Dermis microvascular lymphatic vessel endothelial cell (primary cell): ENCODE results near the gene PTPRG. TPM values are rescaled to one million over a fixed set of nuclear protein-coding genes. Genes with fewer than 3 reads are reported as not detected.

ENCODE experiments used
- DNase-seq, 2 donors: peaks; one replicate each; pipeline versions ENCODE4 v3.0.0 to v3.0.0-alpha.2; 2010; ENCODE audit warnings: low read depth in 2 of 2
- total RNA-seq: library from RNA; depleted of rRNA; stranded (reverse); fragments of >200 nt; gene quantifications from 2 replicates; pipeline ENCODE4 v1.2.1, GENCODE V29; 2014

Gene PTPRG
- total RNA-seq, 1 donor from 2014 or later, result 8.6 TPM

- DNase-seq, result peak; percentile 72 to 81
Observed at GRCh38 chr3:61924090-61924735, 362.8 kb downstream of the PTPRG start.

DNA sequence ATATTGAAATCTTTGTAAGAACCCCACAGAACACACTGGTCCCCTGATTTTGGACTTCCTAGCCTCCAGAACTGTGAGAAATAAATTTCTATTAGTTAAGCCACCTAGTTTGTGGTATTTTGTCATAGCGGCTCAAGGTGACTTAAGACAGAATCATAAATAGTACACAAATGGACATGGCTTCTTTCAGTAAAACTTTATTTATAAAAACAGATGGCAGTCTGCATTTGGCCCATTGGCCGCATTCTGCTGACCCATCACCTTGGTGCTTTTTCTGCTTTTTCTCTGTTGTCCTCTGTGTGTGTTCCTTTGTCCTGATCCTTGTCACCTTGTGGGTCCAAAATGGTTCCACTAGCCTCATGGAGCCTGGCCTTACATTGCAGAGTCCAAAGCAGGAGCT is 363.6 kb downstream of the PTPRG start:
- DNase-seq, result no peak

- no peak for DNase-seq
Observed at GRCh38 chr3:61925721-61926120, 364.4 kb downstream of the PTPRG start.

DNA sequence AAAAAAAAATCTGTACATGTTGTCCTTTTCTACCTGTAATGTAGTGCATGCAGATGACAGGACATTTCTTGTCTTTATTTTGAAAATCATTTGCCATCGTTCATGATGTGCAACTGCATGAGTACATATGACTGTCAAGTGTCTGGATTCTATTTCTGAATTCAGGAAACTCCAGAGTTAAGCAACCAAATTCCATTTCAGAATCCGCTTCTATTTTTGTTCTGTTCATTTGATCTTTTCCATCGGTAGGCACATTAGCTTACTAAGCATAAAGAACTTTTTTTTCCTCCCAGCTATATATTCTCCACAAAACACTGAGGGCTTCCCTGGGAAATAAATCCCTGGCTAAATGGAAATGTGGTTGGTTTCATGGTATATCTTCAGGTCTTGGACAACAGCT is 365.6 kb downstream of the PTPRG start:
- peak in 1 of 2 donors; percentile 21 for DNase-seq

DNA sequence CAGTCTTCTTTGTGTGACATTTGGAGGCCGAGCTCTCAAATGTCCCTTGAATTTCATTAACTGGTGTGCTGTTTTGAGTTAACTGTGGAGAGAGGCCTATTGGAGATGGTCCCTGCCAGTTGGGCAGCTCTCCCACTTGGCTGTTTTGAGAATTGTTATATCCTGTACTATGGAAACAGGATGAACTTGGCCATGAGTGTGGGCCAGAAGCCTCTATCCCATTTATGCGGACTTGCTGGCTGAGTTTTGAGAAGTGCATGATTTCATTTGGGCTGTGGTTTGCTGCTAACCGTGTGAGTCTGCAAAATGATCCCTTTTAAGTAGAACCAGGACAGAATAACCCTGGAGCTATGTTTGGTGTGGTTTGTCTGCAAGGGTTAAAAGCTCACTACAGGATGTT is 366.0 kb downstream of the PTPRG start:
- DNase-seq, result peak; percentile 49 to 57

DNA sequence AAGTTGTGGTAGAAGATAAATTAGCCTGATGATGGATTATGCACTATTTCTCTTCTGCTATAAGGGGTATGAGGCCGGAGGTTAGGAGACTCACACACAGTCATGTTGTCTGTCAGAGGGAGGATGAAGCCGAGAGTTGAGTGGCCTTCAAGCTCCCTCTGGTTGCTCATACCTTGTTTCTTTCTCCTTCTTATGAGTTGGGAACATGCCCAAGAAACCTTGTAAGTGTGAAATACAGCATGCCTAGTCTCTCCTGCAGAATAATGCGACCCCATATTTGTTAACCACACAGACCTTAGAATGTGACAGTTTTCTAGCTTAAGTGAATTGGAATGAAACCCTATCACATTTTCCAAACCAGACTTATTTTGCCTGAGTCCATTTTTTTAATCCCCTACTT is 366.7 kb downstream of the PTPRG start:
- no peak for DNase-seq

- DNase-seq, result no peak
Observed at GRCh38 chr3:61928776-61929314, 367.5 kb downstream of the PTPRG start.

DNA sequence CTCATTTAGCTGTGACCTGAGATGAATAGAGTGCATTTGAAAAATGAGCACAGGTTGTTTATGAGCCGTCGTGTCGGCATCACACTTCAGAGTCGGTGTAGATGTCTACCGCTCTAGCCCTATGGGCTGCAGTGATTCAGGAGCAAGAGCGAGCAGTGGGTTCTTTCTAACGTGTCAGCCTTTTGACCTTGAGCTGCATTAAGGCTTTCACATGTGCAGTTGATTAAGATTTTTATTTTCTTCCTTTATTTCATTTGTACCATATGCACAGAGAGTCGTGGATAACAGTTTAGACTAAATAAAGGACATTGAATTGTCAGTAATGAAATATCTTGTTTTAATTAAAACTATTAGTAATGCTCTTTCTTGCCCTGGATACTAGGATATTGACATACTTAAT is 368.2 kb downstream of the PTPRG start:
- DNase-seq, result no peak

GRCh38 chr3:61932499-61932898 is 371.1 kb downstream of the PTPRG start:
- DNase-seq, result no peak

- DNase-seq, result no peak
Observed at GRCh38 chr3:61933798-61934504, 372.6 kb downstream of the PTPRG start.

- DNase-seq, result no peak
Observed at GRCh38 chr3:61934505-61934871, 373.1 kb downstream of the PTPRG start.

- DNase-seq, result no peak
Observed at GRCh38 chr3:61935814-61936213, 374.4 kb downstream of the PTPRG start.

DNA sequence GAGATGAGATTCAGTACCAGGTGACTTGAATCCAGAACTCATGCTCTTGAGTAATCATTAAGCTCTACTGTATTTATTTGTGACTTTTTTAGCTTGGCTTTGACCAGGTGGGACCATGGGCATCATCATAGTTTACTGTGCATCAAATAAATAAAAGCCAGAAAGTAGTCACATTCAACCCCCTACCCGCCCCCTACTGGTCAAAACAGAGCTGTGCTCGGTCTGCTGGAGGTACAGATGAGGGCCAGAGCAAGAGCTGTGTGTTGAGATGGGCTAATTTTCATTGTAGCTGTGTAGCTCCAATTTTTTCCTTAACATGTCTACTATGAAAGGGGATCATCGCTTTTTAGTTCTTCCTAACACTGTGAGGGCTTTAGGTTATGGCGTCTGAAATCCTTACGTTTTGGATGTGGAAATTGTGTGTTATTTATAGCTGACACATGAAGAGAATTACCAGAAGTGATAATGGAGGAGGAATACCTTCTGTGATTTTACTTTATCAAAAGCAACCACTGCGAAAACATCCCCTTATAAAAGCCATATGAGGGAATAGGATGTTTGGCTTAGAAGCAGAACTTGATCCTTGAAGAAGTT is 375.1 kb downstream of the PTPRG start:
- DNase-seq, result peak; percentile 3 to 44

DNA sequence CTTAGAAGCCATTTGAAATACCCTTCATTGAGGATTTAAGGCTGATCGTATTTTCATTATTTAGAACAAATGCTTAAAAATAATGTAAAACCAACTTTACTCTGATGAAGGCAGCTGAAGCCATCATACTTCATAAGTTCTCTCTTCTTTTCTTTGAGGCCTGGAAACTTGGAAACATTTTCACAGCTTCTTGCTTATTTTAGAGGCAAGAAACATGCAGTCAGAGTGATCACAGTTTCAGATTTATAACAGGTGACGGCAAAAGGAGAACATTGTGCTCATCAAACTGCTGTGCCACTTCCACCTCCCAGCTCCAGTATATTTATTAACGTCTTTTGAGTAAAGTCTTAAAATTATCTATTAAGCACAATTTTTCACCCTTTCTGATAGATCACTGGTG is 376.1 kb downstream of the PTPRG start:
- no peak for DNase-seq

- no peak for DNase-seq
Observed at GRCh38 chr3:61938878-61939549, 377.6 kb downstream of the PTPRG start.

- DNase-seq, result no peak
Observed at GRCh38 chr3:61940236-61940635, 378.9 kb downstream of the PTPRG start.

DNA sequence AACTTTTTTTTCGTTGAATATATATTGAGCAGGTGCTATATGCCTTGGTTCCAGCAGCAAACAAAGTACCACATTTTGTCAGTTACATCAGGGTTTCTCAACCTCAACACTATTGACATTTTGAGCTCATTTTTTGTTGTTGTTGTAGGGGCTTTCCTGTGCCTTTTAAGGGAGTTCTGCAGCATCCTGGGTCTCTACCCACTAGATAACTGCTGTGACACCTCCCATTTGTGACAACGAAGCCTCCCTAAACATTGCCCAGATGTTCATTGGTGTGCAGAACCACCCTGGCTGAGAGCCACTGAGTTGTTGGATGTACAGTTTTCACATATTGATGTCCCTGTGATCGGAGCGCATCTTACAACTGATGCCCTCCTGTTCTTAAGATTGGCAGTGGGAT is 382.6 kb downstream of the PTPRG start:
- no peak for DNase-seq

DNA sequence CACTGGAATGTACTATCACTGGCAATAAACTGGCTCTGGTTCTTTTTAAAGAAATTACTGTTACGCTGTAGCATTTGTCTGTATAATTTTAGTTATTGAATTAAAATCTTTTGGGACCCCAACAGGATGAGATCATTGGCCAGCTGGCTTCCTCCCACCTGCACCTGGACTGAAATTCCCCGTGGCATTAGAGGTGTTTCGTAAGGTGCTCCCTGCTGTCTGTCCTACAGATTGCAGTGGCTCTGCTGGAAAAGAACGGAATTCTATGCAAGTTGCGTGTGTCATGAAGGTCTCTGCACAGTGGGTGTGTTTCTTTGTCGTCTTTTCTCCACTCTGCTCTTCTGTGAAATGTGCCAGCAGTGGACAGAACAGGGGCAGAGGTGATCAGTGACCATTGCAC is 383.4 kb downstream of the PTPRG start:
- DNase-seq, result no peak

DNA sequence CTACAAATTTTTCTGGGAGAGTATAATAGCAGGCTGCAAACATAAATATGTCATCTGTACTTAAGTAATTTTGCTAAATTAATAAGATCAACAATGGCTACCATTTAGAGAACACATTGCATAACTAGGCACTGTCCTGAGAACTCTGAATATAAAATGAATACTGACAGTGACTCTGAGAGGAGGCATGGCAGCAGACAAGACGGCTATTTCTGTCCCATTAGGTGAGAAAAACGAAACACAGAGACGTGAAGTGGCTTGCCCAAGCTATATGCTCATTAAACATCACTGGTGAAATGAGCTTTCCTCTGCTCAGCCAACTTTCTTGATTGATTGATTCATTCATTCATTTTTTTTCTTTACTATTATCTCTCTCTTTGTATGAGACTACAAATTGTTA is 384.3 kb downstream of the PTPRG start:
- DNase-seq, result no peak

DNA sequence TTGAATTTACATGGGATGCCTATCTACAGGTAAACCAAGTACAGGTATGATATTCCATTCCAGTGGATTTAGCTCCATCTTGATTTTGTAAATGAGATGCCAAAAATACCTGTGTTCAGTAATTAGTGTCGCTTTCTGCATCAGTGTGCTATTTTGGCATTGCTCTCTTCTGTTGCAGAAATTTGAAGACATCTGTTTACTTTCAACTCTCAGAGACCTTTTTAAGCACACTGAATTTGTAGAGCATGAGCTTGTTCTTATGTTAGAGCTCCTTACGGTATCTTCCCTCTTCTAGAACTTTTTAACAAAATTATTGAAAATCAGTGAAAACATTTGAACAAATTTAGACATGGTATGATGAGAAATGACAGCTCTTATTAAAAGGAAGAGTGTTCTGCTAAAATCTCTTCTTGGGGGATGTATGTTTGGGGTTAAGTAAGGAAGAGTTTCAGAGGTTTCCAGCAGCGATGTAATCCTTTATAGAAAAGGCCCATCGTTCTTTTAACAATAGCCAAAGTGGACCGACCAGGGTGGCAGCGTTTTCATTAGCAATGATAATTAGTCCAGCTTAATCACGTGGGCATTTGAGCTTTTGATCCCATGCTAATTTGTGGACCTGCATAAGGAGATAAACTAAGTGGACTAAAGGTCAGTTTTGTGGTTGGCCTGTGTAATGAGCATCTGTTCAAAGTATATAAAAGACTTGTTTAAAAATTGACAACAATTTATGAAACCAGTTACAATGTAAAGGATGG is 385.4 kb downstream of the PTPRG start:
- DNase-seq, result no peak

DNA sequence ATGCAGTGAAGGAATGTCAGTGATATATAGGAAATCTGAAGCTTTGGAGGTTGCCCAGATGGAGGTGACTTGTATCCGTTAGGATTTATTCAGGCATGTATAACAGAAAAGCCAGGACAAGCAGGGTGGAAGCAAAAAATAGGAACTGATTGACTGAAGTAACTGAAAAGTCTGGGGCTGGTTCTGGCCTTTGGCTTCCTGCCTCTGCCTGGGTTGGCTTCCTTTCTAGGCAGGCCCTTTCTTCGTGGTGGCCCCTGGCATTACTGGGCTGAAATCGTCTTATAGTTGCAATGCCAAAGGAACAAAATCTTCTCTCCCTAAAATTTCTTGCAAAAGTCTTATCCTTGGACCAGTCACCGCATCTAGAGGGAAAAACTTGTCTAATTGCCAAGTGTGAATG is 386.1 kb downstream of the PTPRG start:
- DNase-seq, result no peak
